ENCODE data around the gene SOS1. TPM values are rescaled to one million over a fixed set of nuclear protein-coding genes. Genes with fewer than 3 reads are reported as not detected.
"Not testable (repeated sequence)": the region's sequence is repeated elsewhere in the genome, so short reads cannot be mapped to it uniquely, and the experiment has no call there.

The SOS1 gene
- polyA plus RNA-seq, 1 of the 3 experiments (the other 2 are of a cell fraction): 12.8 TPM

DNA sequence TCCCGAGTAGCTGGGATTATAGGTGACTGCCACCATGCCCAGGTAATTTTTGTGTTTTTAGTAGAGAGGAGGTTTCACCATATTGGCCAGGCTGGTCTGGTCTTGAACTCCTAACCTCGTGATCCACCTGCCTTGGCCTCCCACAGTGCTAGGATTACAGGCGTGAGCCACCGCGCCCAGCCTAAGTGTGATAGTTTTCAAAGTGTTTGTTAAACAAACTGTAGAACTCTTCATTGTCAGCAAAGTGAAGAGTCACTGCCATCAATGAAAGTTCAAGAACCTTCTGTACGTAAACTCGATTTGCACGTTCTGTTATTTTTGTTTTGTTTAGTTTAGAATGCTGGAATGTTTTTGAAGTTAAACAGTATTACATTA lies 18.0 kb upstream of the SOS1 start:
- Histone ChIP-seq H3K4me2 (no peak overlapping the region), H3K4me3 (ENCODE audit: low read depth in 2 of 2, low read length in 1 of 2) (no peak overlapping the region), H2AFZ (ENCODE audit: low read depth) (no peak overlapping the region), H3K4me1 (ENCODE audit: control insufficient read depth in 1 of 2, insufficient read depth in 2 of 2, low read depth in 1 of 2, low read length in 1 of 2) (peaks cover 10 to 13% of the 10 kb centered on the region in 2 experiments; a peak in 3 of 4 replicates), H3K27ac (ENCODE audit: low read depth in 2 of 2, low read length in 1 of 2) (no peak overlapping the region), H3K9ac (no peak overlapping the region), H3K27me3 (ENCODE audit: insufficient read depth) (no peaks in the 10 kb centered on the region), H3K79me2 (ENCODE audit: insufficient read depth) (no peaks in the 10 kb centered on the region), H3K9me2 (no peaks in the 10 kb centered on the region), H4K20me1 (ENCODE audit: insufficient read depth) (no peaks in the 10 kb centered on the region), H3F3A (replicated peaks; ENCODE audit: insufficient read depth) (no peaks in the 10 kb centered on the region), H3K9me3 (no peaks in the 10 kb centered on the region), H3K36me3 (replicated peaks in 1 of 2; ENCODE audit: control insufficient read depth in 1 of 2, insufficient read depth in 2 of 2, low read length in 1 of 2) (no peaks in the 10 kb centered on the region)
- WGBS (ENCODE audit: low lambda C conversion rate): 98% methylated on average over 8 of the region's 8 CpGs
- POLR2A ChIA-PET: no interaction called here
- no peak for TF ChIP-seq RFX5 (IDR thresholded peaks at IDR 0.05; ENCODE audit: low read length)
- no peak for TF ChIP-seq SIN3A (IDR thresholded peaks at IDR 0.05; ENCODE audit: borderline replicate concordance, low read depth, low read length)
- no peak for TF ChIP-seq RXRA (IDR thresholded peaks at IDR 0.05; ENCODE audit: borderline replicate concordance, low read depth)
- TF ChIP-seq TEAD4 (IDR thresholded peaks at IDR 0.05; ENCODE audit: borderline replicate concordance, insufficient read depth): no peak
- TF ChIP-seq MEF2A (IDR thresholded peaks at IDR 0.05; ENCODE audit: borderline replicate concordance, low read depth): no peak
- no peak for TF ChIP-seq GATA2 (CRISPR knock-in tag; IDR thresholded peaks at IDR 0.05)
- TF ChIP-seq GABPA (IDR thresholded peaks at IDR 0.05; ENCODE audit: low read depth): no peak
- TF ChIP-seq JUND (IDR thresholded peaks at IDR 0.05): no peak
- no peak for TF ChIP-seq FOXM1 (IDR thresholded peaks at IDR 0.05; ENCODE audit: low read depth)
- TF ChIP-seq, protein P1, sequence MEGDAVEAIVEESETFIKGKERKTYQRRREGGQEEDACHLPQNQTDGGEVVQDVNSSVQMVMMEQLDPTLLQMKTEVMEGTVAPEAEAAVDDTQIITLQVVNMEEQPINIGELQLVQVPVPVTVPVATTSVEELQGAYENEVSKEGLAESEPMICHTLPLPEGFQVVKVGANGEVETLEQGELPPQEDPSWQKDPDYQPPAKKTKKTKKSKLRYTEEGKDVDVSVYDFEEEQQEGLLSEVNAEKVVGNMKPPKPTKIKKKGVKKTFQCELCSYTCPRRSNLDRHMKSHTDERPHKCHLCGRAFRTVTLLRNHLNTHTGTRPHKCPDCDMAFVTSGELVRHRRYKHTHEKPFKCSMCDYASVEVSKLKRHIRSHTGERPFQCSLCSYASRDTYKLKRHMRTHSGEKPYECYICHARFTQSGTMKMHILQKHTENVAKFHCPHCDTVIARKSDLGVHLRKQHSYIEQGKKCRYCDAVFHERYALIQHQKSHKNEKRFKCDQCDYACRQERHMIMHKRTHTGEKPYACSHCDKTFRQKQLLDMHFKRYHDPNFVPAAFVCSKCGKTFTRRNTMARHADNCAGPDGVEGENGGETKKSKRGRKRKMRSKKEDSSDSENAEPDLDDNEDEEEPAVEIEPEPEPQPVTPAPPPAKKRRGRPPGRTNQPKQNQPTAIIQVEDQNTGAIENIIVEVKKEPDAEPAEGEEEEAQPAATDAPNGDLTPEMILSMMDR (IDR thresholded peaks at IDR 0.05): no peak
- no peak for TF ChIP-seq MXI1 (IDR thresholded peaks at IDR 0.05; ENCODE audit: low read depth, low read length)
- TF ChIP-seq TAF1 (IDR thresholded peaks at IDR 0.05; ENCODE audit: borderline replicate concordance, low read depth, low read length): no peak
- TF ChIP-seq, protein P2, sequence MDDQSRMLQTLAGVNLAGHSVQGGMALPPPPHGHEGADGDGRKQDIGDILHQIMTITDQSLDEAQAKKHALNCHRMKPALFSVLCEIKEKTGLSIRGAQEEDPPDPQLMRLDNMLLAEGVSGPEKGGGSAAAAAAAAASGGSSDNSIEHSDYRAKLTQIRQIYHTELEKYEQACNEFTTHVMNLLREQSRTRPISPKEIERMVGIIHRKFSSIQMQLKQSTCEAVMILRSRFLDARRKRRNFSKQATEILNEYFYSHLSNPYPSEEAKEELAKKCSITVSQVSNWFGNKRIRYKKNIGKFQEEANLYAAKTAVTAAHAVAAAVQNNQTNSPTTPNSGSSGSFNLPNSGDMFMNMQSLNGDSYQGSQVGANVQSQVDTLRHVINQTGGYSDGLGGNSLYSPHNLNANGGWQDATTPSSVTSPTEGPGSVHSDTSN (IDR thresholded peaks at IDR 0.05): no peak
- TF ChIP-seq, protein P3, sequence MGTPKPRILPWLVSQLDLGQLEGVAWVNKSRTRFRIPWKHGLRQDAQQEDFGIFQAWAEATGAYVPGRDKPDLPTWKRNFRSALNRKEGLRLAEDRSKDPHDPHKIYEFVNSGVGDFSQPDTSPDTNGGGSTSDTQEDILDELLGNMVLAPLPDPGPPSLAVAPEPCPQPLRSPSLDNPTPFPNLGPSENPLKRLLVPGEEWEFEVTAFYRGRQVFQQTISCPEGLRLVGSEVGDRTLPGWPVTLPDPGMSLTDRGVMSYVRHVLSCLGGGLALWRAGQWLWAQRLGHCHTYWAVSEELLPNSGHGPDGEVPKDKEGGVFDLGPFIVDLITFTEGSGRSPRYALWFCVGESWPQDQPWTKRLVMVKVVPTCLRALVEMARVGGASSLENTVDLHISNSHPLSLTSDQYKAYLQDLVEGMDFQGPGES (IDR thresholded peaks at IDR 0.05; ENCODE audit: low read depth, low read length): no peak
- no peak for DNase-seq
- CTCF ChIA-PET: interaction anchor here (0.7 kb wide), 1 partner anchor 272 kb away, joined by 3 read pairs; no protein-coding TSS in a partner anchor

DNA sequence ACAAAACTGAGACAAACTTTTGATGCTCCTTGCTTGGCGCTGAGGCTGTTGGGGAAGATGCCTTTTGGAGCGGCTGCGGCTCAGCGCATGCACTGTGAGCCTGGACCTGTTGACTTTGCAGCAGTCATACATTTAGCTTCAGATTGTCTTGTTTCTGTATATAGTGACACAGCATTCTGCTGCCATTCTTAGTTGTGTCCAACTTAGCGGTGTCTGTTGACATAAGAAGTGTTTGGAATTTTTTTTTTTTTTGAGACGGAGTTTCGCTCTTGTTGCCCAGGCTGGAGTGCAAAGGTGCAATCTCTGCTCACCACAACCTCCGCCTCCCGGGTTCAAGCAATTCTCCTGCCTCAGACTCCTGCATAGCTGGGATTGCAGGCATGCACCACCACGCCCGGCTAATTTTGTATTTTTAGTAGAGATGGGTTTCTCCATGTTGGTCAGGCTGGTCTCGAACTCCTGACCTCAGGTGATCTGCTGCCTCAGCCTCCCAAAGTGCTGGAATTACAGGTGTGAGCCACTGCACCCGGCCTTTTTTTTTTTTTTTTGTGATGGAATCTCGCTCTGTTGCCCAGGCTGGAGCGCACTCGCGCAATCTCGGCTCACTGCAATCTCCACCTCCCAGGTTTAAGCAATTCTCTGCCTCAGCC lies 17.5 kb upstream of the SOS1 start:
- H3K4me2 ChIP-seq; H3K27ac ChIP-seq (ENCODE audit: low read depth in 2 of 2, low read length in 1 of 2); H2AFZ ChIP-seq (ENCODE audit: low read depth); H4K20me1 ChIP-seq (ENCODE audit: insufficient read depth); H3F3A ChIP-seq (replicated peaks; ENCODE audit: insufficient read depth); H3K9me2 ChIP-seq; H3K79me2 ChIP-seq (ENCODE audit: insufficient read depth); DNase-seq; H3K9me3 ChIP-seq; POLR2A ChIA-PET; H3K4me3 ChIP-seq (ENCODE audit: low read depth in 2 of 2, low read length in 1 of 2); H3K27me3 ChIP-seq (ENCODE audit: insufficient read depth); H3K36me3 ChIP-seq (replicated peaks in 1 of 2; ENCODE audit: control insufficient read depth in 1 of 2, insufficient read depth in 2 of 2, low read length in 1 of 2); H3K9ac ChIP-seq: not testable (repeated sequence)
- WGBS (ENCODE audit: low lambda C conversion rate): 91% methylated on average over 18 of the region's 18 CpGs
- CTCF ChIA-PET: interaction anchor here (0.7 to 1.1 kb wide), 2 partner anchors 10 to 273 kb away, joined by 3 to 5 read pairs; no protein-coding TSS in a partner anchor
- peaks cover 10 to 13% of the 10 kb centered on the region in 2 experiments; a peak in 3 of 4 replicates for H3K4me1 ChIP-seq (ENCODE audit: control insufficient read depth in 1 of 2, insufficient read depth in 2 of 2, low read depth in 1 of 2, low read length in 1 of 2)
